Dermis blood vessel endothelial cell (primary cell): ENCODE measurements around the gene FAAP24. TPM values are rescaled to one million over a fixed set of nuclear protein-coding genes. Genes with fewer than 3 reads are reported as not detected.
"Not testable (repeated sequence)": the region's sequence is repeated elsewhere in the genome, so short reads cannot be mapped to it uniquely, and the experiment has no call there.

Experiments
- DNase-seq: peaks from one replicate; pipeline ENCODE4 v3.0.0; 2010
- total RNA-seq: library from RNA; depleted of rRNA; stranded (reverse); fragments of >200 nt; gene quantifications from 2 replicates; pipeline ENCODE4 v1.2.3, GENCODE V29; 2014

Gene FAAP24
- total RNA-seq, 1 donor from 2014 or later: 3.9 TPM

DNA sequence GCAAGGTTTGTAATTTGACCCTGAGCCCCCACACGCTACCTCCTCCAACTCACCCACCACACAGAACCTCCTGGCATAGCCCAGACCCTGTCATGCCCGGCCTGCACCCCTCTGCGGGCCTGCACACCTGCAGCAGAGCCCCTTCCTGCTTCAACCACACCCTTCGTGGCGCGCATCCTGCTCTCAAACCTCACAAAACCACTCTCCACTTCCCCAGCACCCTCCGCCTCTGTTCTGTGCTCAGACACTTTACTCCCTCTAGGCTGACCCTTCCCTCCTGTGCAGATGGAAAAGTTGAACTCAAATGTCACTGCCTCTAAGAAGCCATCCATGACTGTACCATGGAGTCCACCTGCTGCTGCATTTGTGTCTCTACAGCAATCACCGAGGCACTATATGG, 28.5 kb downstream of the FAAP24 start:
- DNase-seq: no peak

GRCh38 chr19:33000910-33001309, 28.9 kb downstream of the FAAP24 start:
- DNase-seq: no peak

DNA sequence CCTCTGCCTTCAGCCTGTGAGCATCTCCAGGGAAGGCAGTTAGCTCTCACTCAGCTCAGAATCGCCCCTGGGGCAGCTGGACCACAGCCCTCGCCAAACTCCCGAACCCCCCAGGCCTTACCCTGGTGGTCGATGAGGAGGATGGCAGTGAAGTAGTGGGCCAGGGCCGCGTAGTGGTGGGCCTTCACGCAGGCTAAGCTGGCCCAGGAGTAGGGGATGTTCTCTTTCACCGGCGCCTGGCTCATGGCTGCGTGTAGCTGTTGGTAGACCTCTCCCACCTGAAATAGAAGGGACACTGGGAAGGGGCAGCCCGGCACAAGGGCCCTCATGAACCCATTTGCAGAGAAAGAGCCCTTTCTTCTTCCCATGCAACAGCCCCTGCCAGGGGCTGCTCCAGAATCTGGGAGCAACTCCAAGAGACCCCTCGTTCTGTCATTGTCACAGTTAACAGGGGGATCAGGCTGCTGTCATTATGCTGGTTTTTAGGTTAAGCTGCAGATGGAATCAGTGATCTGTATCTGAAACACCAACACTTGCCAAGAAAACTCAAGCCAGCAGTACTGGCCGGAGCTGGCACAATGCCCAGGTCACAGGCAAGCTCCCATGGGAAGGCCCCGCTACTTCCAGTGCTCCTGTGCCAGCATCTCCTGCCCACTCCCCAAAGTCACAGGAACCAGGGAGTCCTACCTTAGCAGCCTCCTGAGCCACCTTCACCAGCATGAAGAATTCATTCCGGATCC, 30.3 kb downstream of the FAAP24 start:
- not testable (repeated sequence) for DNase-seq

- DNase-seq: not testable (repeated sequence)
Measured at GRCh38 chr19:33003424-33004024, 31.5 kb downstream of the FAAP24 start.

- DNase-seq: no peak
Measured at GRCh38 chr19:33005440-33005839, 33.4 kb downstream of the FAAP24 start.

- DNase-seq: no peak
Measured at GRCh38 chr19:33008738-33009137, 36.7 kb downstream of the FAAP24 start.

- DNase-seq: not testable (repeated sequence)
Measured at GRCh38 chr19:33010891-33011290, 38.8 kb downstream of the FAAP24 start.

DNA sequence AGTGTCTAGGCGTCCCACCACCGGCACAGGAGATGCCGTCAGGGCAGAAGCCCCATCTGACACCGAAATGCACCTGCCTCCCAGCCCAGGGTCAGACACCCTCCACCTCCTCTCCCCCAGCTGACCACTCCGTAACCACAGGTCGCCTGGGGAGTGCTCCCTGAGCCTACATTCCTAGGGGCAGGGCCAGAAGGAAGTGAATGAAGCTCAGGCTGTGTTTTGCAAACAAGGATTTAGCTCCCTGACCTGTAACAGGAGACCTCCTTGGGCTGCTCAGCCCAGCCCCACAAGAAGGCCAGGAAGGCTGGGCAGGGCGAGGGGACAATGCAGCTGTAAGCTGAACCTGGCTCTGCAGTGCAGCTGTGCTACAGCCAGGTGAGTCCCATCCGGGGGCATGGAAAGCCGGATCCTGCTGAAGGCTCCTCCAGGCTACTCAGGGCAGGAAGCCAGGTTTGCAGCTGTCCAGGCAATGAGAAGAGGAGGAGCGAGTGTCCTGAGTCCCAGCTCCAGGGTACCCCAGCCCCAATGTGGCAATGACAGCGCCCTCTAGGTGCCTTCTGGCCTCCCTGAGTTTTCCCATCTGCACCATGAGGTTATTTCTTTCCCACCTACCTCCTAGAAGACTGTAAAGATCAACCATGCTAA, 50.6 kb downstream of the FAAP24 start:
- DNase-seq: no peak

- DNase-seq: no peak
Measured at GRCh38 chr19:33024398-33024797, 52.4 kb downstream of the FAAP24 start.

DNA sequence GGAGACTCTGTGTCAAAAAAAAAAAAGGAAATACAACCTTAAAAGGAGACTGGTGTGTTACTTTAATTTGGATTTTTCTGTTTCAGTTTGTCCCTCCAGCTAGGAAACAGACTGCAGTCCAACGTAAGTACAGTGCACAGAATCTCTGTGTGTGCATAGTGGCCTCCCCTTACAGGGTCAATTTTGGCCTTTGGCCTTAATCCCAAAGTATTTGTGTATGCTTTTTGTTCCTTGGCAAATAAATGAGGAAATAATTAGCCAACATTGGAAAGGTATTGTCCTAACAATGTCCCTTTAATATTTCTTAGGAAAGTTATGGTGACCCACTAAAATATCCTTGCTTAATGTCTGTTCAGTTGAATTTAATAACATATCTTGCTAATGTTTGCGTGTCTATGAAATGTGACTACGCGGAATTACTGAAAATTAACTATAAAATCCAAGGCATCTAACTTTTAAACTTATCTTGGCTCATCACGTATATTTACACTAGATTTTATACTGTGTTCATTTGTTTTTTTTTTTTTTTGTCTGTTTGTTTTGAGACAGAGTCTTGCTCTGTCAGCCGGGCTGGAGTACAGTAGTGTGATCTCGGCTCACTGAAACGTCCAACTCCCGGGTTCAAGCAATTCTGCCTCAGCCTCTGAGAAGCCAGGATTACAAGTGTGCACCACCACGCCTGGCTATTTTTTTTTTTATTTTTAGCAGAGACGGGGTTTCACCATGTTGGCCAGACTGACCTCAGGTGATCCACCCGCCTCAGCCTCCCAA, 53.6 kb downstream of the FAAP24 start:
- DNase-seq: not testable (repeated sequence)

DNA sequence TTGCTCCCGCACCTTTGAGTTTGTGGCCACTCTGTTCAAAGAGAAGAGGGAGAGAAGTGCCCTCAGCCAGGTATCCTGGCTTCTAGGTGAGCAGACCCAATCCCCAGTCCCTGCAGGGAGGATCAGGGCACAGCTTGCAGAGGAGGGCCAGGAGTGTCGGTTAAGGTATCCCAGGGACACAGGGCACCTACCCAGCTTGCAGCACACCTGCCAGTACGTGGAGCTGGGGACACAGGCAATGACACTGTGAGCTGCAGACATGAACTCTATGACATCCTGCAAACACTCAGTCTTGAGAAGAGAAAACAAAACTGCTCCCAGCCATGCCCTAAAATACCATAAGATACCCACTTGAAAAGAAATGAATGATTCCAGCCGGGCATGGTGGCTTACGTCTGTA, 54.6 kb downstream of the FAAP24 start:
- DNase-seq: not testable (repeated sequence)

Other genes with a start within 250 kb of the FAAP24 start
- gene SLC7A9, start 102.5 kb upstream of the FAAP24 start, total RNA-seq: not detected in 2 replicates
- 9.5 and 13.0 TPM in 2 replicates for gene CEP89, start 284 bp upstream of the FAAP24 start, total RNA-seq
- 8.0 and 13.4 TPM in 2 replicates for gene RHPN2, start 92.6 kb downstream of the FAAP24 start, total RNA-seq
- 4.8 and 5.9 TPM in 2 replicates for gene GPATCH1, start 108.9 kb downstream of the FAAP24 start, total RNA-seq
- not detected in 2 replicates for gene WDR88, start 159.9 kb downstream of the FAAP24 start, total RNA-seq
- 6.6 and 12.0 TPM in 2 replicates for gene LRP3, start 222.1 kb downstream of the FAAP24 start, total RNA-seq